Prostate gland (tissue), 2 donors: Measurements from ENCODE around the gene SETD2.

Source experiments
- POLR2A ChIP-seq: fragments of 450-650 bp; IDR thresholded peaks from one replicate; pipeline ENCODE4 v1.6.1; 2016; ENCODE audit warnings: antibody characterized with exemption, mild to moderate bottlenecking
- POLR2AphosphoS5 ChIP-seq: sonication (generic); formaldehyde crosslinking; IDR thresholded peaks from one replicate; pipeline ENCODE4 v1.6.1; 2017; ENCODE audit warnings: antibody characterized with exemption
- TF ChIP-seq, protein P1 (sequence below), 4 experiments: fragments of 200-600 bp in 2 of 4; fragments of 450-650 bp in 2 of 4; sonication (generic) in 2 of 4; IDR thresholded peaks; 1 replicate in 3 of 4; 2 replicates in 1 of 4; pipeline ENCODE4 v1.5.1; 2016 to 2019; ENCODE audit warnings: antibody characterized with exemption in 4 of 4, mild to moderate bottlenecking in 2 of 4, moderate library complexity in 2 of 4

DNA sequence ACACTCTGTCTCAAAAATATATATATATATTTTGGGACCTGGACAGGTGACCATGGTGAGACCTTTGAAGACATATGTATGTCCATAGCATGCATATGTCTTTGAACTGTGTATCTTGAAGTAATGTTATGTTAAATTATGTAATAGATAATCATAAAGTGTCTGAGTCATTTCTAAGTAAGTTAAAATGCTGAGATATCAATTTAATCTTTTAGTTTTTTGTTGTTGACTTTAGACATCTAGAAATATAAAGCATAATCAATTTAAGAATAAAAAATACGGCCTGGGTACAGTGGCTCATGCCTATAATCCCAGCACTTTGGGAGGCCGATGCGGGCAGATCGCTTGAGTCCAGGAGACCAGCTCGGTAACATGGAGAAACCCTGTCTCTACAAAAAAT, 12.7 kb upstream of the SETD2 start:
- TF ChIP-seq, protein P1, sequence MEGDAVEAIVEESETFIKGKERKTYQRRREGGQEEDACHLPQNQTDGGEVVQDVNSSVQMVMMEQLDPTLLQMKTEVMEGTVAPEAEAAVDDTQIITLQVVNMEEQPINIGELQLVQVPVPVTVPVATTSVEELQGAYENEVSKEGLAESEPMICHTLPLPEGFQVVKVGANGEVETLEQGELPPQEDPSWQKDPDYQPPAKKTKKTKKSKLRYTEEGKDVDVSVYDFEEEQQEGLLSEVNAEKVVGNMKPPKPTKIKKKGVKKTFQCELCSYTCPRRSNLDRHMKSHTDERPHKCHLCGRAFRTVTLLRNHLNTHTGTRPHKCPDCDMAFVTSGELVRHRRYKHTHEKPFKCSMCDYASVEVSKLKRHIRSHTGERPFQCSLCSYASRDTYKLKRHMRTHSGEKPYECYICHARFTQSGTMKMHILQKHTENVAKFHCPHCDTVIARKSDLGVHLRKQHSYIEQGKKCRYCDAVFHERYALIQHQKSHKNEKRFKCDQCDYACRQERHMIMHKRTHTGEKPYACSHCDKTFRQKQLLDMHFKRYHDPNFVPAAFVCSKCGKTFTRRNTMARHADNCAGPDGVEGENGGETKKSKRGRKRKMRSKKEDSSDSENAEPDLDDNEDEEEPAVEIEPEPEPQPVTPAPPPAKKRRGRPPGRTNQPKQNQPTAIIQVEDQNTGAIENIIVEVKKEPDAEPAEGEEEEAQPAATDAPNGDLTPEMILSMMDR (IDR thresholded peaks at IDR 0.05): no peak
- TF ChIP-seq POLR2AphosphoS5 (no peak), POLR2A (no peak)
